ENCODE data around the gene HSF4.

DNA sequence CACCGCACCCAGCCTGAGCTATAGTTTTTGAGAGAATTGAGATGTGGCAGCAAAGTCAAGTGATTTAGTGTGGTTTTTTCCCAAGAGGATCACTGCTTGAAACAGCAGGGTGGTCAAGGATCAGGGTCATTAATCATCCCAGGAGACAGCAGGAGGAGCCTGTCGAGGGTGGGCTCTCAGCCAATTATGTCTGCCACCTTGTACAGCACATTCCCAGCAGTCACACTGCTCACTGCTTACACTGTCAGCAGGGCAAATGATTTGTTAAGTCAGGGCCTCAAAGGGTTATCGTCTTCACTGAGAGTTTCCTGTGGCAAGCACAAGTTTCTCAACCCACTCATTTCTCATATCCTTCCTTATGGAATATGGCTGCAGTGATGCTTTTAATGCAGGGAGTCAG is 26.9 kb upstream of the HSF4 start:
- TF ChIP-seq POLR2A (IDR thresholded peaks at IDR 0.05) (no peak), POLR2AphosphoS5 (IDR thresholded peaks at IDR 0.05; ENCODE audit: insufficient read depth in 1 of 2, low read depth in 1 of 2) (no peak)
- TF ChIP-seq, protein P1, sequence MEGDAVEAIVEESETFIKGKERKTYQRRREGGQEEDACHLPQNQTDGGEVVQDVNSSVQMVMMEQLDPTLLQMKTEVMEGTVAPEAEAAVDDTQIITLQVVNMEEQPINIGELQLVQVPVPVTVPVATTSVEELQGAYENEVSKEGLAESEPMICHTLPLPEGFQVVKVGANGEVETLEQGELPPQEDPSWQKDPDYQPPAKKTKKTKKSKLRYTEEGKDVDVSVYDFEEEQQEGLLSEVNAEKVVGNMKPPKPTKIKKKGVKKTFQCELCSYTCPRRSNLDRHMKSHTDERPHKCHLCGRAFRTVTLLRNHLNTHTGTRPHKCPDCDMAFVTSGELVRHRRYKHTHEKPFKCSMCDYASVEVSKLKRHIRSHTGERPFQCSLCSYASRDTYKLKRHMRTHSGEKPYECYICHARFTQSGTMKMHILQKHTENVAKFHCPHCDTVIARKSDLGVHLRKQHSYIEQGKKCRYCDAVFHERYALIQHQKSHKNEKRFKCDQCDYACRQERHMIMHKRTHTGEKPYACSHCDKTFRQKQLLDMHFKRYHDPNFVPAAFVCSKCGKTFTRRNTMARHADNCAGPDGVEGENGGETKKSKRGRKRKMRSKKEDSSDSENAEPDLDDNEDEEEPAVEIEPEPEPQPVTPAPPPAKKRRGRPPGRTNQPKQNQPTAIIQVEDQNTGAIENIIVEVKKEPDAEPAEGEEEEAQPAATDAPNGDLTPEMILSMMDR (IDR thresholded peaks at IDR 0.05): no peak
